Neural cell (in vitro differentiated cells): ENCODE data around the gene FANCC.

Source experiments
- EZH2 ChIP-seq: fragments of 200-600, 300-800 bp; shearing (Covaris generic), sonication (generic); IDR thresholded peaks from 2 replicates; pipeline ENCODE4 v1.6.1; 2014; ENCODE audit warnings: antibody characterized with exemption, low read length, borderline replicate concordance, mild to moderate bottlenecking; ENCODE audit not compliant: insufficient read depth, poor library complexity, severe bottlenecking
- SMC3 ChIP-seq: fragments of 450-650 bp; conservative IDR thresholded peaks from 2 replicates; pipeline ENCODE4 v1.6.1; 2014; ENCODE audit warnings: antibody characterized with exemption, mild to moderate bottlenecking, moderate library complexity; ENCODE audit not compliant: poor library complexity

GRCh38 chr9:95148208-95148520 is 169.3 kb downstream of the FANCC start:
- no peak for TF ChIP-seq EZH2
- no peak for TF ChIP-seq SMC3
